HG02870 (cell line): Measurements from ENCODE around the gene OXLD1.
"Not testable (repeated sequence)": the region's sequence is repeated elsewhere in the genome, so short reads cannot be mapped to it uniquely, and the experiment has no call there.

Experiments used
- ATAC-seq: cut with Tn5 transposase; IDR thresholded peaks from one replicate; pipeline ENCODE4 v1.9.1; 2021; ENCODE audit warnings: mild to moderate bottlenecking, moderate library complexity; ENCODE audit not compliant: unreplicated experiment

The OXLD1 gene

DNA sequence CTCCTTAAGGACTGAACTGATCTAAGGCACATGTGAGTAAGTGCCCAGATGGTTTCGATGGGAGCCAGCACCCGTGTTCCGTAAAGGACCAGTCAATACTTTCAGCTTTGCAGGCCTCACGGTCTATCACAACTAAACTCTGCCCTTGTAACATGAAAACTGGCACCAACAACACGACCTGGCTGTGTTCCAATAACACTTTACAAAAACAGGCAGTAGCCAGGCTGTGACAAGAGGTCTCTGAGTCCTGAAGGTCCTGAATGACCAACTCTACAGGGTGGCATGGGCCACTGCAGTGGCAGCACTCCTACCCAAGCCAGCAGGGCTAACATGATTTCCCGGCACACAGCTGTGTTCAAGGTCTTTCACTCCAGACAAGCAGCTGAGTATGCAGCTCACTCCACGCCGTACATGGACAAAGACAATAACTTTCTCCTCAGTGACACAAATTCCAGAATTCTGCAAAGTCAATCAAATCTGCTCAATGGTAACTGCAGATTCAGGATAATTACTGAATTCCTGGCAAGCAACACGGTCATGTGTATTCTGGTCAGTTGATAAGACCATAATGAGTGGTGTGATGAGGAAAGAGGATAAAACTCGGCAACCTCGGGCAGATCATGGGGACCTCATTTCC lies 44.8 kb downstream of the OXLD1 start:
- ATAC-seq: no peak

GRCh38 chr17:81618307-81618706 lies 48.1 kb downstream of the OXLD1 start:
- not testable (repeated sequence) for ATAC-seq

GRCh38 chr17:81616877-81617276 lies 49.5 kb downstream of the OXLD1 start:
- no peak for ATAC-seq

GRCh38 chr17:81615401-81615930 lies 50.9 kb downstream of the OXLD1 start:
- no peak for ATAC-seq
